Adrenal gland (tissue), 5 donors: ENCODE results near the gene SYNGR1.

Experiments used
- CTCF ChIP-seq, 6 experiments: fragments of 450-650 bp in 4 of 6; fragments of 200-600 bp in 2 of 6; sonication (generic) in 1 of 6; IDR thresholded peaks; 1 replicate in 5 of 6; 2 replicates in 1 of 6; pipeline versions ENCODE4 v1.5.1 to v1.8.0; 2016 to 2021; ENCODE audit warnings: antibody characterized with exemption in 6 of 6, mild to moderate bottlenecking in 2 of 6, moderate library complexity in 1 of 6
- POLR2A ChIP-seq, 2 donors: fragments of 450-650 bp; IDR thresholded peaks; one replicate each; pipeline ENCODE4 v1.6.1; 2017; ENCODE audit warnings: antibody characterized with exemption in 2 of 2, mild to moderate bottlenecking in 2 of 2, moderate library complexity in 1 of 2
- donor health status: DM: no; HTN: no; CAD: no.

GRCh38 chr22:39309881-39310714 lies 39.7 kb upstream of the SYNGR1 start:
- TF ChIP-seq POLR2A (IDR thresholded peaks at IDR 0.05), result no peak
- no peak for TF ChIP-seq CTCF (IDR thresholded peaks at IDR 0.05)
